HG03457 (cell line): ENCODE data around the gene LRMDA.

Experiments
- ATAC-seq: cut with Tn5 transposase; IDR thresholded peaks from one replicate; pipeline ENCODE4 v1.9.1; 2021; ENCODE audit warnings: moderate number of reproducible peaks; ENCODE audit not compliant: unreplicated experiment

Gene LRMDA

GRCh38 chr10:75632805-75633462, 201.5 kb downstream of the LRMDA start:
- ATAC-seq: no peak

DNA sequence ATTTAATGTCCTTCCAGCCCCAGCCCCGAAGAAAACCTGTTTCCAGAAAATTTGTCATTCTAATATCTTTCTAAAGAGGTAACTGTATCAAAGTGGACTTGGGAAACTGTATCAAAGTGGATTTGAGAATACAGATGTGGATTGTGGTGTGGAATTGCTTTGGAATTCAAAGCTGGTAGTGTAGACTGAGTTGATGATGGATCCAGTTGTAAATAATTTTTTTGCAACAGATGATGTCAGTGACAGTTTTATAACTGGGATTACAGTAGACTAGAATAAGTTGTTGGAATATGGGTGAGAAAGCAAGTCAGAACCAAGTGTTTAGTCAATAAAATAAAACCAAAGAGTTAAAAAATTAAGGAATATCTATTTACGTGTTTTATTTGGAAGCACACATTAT, 202.1 kb downstream of the LRMDA start:
- ATAC-seq: no peak

DNA sequence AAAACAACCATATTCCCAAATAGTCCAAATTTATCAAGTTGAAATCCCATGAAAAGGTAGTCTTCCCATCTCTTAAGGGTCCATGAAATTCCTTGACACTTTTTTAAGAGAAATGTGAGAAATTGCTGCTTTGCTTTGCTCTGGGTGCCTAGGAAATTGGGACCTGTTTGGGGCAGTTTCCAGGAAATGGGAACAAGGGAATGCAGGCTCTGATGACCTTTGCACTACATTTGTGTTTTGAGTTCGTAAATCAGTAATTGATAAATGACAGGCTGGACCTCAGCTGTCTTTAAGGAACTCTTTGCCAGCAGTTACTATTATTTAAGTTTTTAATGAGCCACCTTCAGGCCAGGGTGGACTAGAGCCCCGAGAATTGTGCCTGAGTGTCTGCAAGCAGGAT, 203.5 kb downstream of the LRMDA start:
- ATAC-seq: no peak

DNA sequence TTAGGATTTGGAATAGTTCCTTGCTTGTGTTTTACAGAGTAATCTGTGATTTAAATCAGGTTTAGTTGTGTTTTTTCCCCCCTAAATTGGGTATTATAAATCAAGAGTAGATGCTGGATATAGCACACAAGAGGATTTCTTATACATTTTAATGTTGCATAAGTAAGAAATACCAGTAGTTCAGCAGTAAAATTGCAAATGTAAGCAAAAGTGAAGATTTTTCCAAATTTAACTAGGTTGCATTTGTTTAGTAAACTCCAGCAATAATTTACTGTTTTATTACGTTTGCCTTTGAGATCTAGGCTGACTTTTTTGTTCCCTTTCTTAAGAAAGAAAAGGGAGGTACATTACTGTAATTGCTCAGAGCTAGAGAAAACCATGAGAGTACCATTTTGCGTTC, 207.3 kb downstream of the LRMDA start:
- ATAC-seq: no peak

DNA sequence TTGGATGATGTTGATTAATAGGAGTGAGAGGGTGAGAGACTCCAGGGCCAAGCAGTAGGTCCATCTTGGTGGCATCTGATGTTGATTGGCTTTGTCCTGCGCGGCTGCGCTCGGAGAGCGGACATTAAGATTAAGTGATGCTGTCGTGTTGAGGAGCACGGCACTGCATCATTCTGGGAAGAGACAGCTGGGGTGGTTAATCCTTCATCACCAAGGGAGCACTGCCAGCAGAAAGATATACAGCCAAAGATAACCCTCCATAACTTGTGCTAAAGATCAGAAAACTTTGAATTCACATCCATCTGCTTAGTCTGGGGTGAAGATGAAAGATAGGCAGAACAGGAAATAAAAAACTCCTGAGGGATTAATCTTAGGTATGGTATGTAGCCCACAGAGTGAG, 208.3 kb downstream of the LRMDA start:
- no peak for ATAC-seq

- no peak for ATAC-seq
Observed at GRCh38 chr10:75640381-75640780, 209.0 kb downstream of the LRMDA start.

GRCh38 chr10:75640803-75641202, 209.4 kb downstream of the LRMDA start:
- ATAC-seq: no peak

DNA sequence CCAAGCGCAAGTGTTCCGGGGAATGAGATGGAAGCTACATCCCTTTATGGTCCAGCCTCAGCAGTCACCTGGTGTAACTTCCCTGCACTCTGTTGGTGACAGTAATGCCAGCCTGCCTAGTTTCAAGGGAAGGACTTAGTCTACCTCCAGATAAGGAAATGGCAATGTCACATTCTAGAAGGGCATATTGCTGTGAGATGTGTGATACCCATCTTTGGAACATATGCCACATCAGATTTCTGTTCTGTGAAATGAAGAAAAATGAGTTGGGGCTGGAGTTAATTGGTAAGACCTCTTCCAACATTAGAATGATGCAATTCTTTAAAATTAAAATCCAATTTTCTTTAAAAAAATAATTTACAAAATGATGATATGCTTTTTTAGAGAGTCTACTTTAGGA, 212.0 kb downstream of the LRMDA start:
- ATAC-seq: no peak

DNA sequence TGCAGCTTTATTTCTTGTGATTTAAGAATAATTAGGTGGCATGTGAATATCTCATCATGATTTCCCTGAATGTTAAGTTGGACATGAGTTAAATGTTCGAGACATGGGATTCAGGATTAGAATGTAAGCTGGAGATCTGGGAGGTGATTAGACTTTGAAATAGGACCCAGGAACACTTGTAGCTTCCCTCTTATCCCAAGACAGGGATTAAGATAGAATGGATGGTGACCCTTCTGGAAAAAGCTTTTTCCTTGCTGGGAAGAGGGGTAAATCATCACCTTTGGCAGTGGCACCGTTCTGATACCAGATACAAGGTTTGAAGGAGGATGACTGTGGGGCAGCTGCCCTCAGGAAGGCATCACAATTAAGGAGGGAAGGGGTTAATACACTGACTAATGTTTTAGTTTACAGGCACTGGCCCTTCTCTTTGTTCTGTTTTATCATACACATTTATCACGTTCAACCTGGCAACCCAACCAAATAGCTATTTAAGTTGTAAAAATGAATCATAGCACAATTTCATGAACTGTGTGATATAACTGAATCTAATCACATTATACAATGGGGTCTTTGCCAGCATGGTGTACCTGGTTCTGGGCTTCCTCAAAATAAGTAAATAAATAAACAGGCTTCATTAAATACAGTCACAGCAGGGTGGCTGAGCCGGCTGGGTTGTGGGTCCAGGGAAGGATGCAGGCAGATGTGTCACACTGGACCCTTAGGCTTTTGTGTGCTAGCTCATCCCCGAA, 212.7 kb downstream of the LRMDA start:
- ATAC-seq: no peak

- ATAC-seq: no peak
Observed at GRCh38 chr10:75645704-75646103, 214.3 kb downstream of the LRMDA start.

DNA sequence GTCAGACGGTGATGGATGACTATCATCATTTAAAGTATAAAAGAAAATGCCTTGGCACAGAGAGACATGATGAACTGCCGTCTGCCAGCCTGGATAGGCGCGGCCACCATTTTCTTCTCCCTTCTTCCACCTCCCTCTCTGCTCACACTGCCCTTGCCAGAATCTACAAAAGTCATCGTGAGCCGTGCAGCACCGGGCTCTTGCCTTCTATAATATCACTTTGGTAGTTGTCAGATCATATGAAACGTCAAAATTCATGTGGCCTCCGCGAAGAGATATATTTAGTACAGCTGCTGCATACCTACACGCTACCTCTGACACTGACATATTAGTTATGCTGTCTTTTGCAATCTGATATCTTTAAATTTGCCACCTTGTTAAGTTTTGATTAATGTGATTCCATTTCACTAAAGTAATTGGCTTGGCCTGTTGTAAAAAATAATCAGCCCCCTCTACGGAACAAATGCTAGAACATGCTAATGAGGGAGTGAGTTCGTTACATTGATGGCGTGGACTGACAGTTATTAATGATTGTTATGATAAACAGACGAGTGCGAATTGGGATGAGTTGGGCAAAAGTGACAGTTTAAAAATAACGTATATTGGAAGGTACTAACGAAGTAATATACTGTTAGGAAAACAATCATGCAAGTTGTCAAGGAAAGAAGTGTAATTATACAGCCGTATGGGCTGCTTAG, 214.9 kb downstream of the LRMDA start:
- no peak for ATAC-seq

- no peak for ATAC-seq
Observed at GRCh38 chr10:75646916-75647315, 215.5 kb downstream of the LRMDA start.

- no peak for ATAC-seq
Observed at GRCh38 chr10:75647675-75648074, 216.3 kb downstream of the LRMDA start.

DNA sequence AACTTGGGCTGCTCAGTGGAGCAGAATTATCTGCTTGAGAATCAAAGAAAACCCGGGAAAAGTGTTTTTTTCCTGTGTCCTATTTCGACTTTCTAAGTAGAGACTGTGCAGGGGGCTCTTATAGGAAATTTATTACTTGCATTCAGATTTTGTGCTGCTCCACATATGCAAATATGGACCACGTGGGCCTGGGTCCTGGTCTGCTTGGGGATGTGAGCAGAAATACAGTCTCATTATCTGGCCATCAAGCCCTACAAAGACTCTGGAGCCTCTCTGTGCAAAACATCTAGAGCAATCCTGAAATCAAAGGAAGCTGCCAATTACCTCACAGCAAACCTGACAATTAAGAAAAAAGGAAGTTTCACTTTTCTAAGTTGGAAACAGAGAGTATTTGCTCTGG, 216.9 kb downstream of the LRMDA start:
- no peak for ATAC-seq

- no peak for ATAC-seq
Observed at GRCh38 chr10:75648854-75649253, 217.4 kb downstream of the LRMDA start.

DNA sequence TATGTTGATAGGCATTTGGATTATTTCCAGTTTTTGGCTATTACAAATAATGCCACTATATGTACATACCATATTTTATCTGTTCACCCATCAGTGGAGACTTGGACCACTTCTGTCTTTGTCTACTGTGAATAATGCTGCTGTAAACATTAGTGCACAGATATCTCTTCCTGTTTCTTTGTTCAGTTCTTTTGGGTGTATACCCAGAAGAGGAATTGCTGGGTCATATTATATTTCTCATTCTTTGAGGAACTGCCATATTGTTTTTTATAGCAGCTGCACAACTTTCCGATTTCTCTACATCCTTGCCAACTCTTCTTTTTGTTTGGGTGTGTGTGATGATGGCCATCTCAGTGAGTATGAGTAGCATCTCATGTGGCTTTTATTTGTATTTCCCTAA, 218.0 kb downstream of the LRMDA start:
- ATAC-seq: no peak

GRCh38 chr10:75650648-75651047, 219.2 kb downstream of the LRMDA start:
- ATAC-seq: no peak

- no peak for ATAC-seq
Observed at GRCh38 chr10:75651417-75651816, 220.0 kb downstream of the LRMDA start.

DNA sequence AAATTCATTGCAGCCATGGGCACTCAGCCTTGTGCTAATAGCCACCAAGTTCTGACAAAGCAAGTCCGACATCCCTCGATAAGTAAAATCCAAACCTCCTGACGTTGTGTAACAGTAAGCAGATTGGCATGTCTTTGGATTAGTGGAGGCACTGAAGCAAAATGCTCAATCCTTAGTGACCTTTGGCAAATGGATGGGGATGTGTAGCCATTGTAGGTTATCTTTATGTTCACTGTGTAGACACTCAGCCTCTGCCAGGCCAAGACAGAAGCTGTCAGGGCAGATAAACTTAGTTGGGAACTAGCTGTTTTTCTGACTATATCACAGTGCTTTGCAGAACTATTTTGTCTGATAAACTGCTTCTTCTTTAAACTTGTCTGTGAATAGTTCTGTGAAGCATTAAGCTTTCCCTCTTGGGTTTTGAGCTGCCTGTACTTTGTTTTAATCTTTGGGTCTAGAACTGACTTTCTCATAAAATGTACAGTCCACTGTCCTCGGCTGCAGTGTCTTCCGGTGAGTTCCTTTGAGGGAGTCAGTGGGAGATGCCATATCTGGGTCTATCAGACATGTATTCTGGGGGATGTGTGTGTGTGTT, 220.8 kb downstream of the LRMDA start:
- no peak for ATAC-seq

DNA sequence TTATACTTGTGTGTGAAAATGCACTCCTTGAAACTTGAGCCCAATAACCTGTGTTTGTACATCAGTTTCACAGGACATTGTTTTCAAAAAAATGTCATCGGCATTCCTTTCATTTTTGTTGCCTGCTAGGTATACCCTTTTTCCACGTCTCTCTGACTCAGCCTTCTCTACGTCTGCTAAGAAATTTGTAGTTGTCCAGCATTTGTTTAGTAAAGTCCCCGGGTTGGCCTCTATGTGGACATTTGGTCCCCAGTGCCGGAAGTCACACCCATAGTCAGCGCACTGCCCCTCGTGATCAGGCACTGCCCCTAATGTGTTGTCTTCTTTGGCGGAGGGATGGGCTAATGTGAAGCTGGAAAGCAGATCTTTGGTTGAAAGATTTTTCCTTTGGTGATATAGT, 222.3 kb downstream of the LRMDA start:
- no peak for ATAC-seq

DNA sequence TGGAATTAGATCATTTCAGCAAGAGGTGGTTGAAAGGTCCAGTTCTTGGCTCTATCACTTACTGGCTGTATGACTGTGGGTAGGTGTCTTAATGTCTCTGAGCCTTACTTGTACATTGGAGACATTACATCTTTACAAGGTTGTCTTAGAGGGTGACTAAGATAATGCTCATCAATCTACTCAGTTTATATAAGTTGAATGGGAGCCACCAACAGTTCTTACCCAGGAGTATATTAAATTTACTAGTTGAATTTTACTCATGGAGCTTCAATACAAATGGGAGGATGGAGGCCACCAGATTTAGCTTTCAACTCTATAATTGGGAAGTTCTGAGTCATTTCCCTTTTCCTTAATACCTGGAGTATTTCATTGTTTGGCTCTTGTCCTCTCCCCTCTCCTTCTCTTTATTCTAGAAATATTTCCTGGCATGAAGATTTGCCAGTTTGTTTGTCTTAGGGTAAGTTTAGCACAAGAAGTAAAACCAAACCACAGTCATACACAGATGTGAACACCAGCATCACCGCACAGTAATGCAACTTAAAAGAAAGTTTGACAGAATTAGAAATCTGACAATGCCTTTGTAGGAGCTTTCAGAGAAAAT, 222.8 kb downstream of the LRMDA start:
- no peak for ATAC-seq
